Fibroblast of gingiva (primary cell): Measurements from ENCODE around the gene ACOT4.
"Not testable (repeated sequence)": the region's sequence is repeated elsewhere in the genome, so short reads cannot be mapped to it uniquely, and the experiment has no call there.

Source experiments
- DNase-seq: peaks from one replicate; pipeline ENCODE4 v3.0.0-alpha.2; 2011; ENCODE audit warnings: low read depth

ACOT4 gene, protein sequence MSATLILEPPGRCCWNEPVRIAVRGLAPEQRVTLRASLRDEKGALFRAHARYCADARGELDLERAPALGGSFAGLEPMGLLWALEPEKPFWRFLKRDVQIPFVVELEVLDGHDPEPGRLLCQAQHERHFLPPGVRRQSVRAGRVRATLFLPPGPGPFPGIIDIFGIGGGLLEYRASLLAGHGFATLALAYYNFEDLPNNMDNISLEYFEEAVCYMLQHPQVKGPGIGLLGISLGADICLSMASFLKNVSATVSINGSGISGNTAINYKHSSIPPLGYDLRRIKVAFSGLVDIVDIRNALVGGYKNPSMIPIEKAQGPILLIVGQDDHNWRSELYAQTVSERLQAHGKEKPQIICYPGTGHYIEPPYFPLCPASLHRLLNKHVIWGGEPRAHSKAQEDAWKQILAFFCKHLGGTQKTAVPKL

DNA sequence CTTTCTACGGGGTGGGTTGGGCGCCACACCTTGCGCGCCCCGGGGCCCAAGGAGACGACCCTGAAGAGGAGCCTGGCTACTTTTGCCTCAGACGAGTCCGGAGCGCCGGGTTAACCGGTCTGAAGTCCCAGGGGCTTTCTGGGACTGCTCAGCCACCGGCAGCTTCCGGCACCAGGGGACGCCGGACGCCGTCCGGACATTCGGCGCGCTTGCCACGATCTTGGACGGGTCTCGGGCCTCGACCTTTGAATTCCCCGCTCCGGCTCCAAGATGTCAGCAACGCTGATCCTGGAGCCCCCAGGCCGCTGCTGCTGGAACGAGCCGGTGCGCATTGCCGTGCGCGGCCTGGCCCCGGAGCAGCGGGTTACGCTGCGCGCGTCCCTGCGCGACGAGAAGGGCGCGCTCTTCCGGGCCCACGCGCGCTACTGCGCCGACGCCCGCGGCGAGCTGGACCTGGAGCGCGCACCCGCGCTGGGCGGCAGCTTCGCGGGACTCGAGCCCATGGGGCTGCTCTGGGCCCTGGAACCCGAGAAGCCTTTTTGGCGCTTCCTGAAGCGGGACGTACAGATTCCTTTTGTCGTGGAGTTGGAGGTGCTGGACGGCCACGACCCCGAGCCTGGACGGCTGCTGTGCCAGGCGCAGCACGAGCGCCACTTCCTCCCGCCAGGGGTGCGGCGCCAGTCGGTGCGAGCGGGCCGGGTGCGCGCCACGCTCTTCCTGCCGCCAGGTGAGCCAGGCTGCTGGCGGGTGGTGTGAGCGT, at the start of gene ACOT4:
TSS of gene ACOT4 (plus strand) at position 184 of the 760 bp plus-strand sequence. CDS start at position 271, 87 bp downstream.
- peak; percentile 38 for DNase-seq

DNA sequence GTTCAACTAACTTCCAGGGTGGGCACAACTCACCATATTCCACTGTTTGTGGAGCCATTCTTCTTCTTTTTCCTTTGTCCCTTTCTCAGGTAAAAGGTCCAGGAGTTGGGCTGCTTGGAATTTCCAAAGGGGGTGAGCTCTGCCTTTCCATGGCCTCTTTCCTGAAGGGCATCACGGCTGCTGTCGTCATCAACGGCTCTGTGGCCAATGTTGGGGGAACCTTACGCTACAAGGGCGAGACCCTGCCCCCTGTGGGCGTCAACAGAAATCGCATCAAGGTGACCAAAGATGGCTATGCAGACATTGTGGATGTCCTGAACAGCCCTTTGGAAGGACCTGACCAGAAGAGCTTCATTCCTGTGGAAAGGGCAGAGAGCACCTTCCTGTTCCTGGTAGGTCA, 48.7 kb upstream of the ACOT4 start:
- DNase-seq, result not testable (repeated sequence)

DNA sequence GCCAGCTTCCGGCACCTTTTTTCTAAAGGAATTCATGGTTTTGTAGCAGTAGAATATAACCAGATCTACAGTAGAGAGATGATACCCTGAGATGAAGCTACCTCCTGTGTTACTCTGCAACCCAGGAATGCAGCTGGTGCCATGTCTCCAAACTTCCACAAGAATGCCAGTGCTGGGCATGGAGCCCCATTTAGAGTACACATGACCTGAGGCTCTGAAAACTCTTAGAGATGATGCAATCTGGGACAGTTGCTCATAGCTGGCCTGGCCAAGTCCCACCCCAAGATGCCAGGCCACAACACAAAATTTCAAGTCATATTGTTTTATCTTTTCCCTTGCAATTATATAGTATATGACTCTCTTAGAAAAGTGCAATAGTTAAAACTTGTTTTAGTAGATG, 46.3 kb upstream of the ACOT4 start:
- not testable (repeated sequence) for DNase-seq

DNA sequence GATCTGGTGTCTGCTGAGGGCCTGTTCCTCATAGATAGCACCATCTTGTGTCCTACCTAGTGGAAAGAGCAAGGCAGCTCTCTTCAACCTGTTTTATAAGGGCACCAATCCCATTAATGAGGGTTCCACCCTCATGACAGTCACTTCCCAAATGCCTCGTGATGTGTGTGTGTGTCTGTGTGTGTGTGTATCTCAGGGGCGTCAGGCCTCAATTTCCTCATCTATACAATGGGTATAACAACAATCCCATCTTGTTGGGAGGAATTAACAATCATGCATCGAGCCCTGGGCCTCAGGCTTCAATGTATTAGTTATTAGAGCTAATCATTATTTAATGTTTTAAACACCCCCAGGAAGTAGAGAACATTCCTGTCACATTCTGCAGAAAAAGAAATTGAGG, 42.6 kb upstream of the ACOT4 start:
- not testable (repeated sequence) for DNase-seq

DNA sequence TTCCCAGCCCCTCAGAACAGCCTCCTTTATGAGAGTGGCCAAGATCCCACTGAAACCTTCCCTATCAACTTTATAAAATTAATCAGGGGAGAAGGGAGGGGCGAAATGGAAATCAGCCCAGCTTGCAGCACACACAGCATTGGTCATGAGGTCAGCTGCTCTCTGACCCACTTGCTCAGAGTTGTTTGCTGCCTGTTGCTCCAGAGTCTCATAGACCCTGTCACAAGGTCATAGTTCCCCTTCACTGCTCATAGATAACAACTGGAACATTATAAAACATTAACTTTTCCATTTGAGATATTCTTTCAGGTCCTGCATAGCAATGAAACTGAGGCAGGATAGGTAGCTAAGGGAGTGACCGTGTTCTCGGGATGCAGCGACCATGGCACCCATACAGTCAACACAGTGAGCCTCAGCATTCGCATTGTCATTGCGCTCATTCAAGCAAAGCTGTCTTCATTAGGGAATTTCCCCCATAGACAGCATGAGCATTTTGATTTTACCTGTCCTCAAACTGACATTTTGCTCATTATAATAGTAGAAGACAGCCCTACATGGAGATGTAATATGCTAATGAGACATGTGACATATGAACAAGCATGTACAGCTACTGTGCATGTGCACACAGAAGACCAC, 41.7 kb upstream of the ACOT4 start:
- not testable (repeated sequence) for DNase-seq

DNA sequence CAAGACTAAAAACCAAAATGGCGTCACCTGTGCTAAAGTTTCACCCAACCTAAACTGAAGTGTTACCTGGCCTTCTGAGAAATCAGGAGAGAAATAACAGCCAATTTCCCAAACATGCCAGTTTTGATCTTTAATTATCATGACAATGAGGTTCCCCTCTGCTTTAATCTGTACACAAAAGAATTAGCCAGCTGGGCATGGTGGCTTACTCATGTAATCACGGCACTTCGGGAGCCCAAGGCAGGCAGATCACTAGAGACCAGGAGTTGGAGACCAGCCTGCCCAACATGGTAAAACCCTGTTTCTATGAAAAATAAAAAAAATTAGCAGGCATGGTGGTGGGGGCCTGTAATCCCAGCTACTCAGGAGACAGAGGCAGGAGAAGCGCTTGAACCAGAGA, 37.8 kb upstream of the ACOT4 start:
- DNase-seq, result no peak

DNA sequence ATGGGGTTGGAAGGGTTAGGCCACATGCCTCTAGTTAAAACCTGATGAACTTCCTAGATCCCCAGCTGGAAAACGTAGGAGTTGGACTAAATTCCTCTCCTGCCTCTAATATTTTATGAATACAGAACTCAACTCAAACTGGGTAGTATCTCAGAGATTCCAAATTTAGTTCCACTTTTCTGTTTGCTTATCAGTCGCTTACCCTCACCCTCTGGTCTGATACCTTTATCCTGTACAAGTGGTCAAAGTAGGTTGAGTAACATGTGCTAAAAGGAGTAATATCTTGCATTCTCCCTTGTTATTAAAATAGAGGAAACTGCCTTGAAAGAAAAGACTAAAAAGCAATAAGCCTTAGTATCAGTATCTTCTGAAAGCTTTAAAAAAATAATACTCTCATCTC, 34.5 kb upstream of the ACOT4 start:
- DNase-seq, result not testable (repeated sequence)

DNA sequence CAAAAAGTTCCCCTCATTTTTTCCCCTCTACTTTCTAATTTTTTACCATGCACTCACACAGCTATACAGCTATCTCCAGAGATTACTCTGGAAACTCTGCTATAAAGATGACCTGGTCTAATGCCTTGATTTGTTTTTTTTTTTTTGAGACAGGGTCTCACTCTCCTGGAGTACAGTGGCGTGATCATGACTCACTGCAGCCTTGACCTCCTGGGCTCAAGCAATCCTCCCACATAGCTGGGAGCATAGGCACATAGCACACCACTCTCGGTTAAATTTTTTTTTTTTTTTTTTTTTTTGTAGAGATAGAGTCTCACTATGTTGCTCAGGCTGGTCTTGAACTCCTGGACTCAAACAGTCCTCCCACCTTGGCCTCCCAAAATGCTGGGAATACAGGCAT, 33.4 kb upstream of the ACOT4 start:
- DNase-seq, result not testable (repeated sequence)

DNA sequence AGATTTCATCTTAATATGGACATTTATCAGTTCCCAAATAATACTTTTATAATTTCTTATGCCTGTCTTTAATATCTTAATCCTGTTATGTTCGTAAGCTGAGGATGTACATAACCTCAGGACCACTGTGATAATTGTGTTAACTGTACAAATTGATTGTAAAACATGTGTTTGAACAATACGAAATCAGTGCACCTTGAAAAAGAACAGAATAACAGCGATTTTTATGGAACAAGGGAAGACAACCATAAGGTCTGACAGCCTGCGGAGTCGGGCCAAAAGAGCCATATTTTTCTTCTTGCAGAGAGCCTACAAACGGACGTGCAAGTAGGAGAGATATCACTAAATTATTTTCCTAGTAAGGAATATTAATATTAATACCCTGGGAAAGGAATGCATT, 29.4 kb upstream of the ACOT4 start:
- not testable (repeated sequence) for DNase-seq

DNA sequence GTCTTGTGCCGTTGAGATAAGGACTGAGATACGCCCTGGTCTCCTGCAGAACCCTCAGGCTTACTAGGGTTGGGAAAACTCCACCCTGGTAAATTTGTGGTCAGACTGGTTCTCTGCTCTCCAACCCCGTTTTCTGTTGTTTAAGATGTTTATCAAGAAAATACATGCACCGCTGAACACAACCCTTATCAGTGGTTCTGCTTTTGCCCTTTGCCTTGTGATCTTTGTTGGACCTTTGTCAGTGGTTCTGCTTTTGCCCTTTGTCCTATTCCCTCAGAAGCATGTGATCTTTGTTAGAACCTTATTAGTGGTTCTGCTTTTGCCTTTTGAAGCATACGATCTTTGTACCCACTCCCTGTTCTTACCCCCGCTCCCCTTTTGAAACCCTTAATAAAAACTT, 29.0 kb upstream of the ACOT4 start:
- DNase-seq, result not testable (repeated sequence)

DNA sequence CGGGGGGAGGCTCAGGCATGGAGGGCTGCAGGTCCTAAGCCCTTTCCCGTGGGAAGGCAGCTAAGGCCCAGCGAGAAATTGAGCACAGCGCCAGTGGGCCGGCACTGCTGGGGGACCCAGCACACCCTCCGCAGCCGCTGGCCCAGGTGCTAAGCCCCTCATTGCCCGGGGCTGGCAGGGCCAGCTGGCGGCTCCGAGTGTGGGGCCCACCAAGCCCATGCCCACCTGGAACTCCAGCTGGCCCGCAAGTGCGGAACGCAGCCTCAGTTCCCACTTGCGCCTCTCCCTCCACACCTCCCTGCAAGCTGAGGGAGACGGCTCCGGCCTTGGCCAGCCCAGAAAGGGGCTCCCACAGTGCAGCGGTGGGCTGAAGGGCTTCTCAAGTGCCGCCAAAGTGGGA, 25.2 kb upstream of the ACOT4 start:
- DNase-seq, result not testable (repeated sequence)

DNA sequence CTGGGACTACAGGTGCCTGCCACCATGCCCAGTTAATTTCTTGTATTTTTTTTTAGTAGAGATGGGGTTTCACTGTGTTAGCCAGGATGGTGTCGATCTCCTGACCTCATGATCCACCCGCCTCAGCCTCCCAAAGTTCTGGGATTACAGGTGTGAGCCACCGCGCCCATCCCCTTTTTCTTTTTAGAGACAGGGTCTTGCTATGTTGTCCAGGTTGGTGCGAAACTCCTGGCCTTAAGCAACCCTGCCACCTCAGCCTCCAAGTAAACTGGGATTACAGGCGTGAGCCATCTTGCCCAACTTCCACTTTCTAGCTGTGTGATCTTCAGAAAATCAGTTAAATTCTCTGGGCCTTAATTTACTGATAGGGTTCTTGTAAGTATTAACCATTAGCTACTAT, 24.7 kb upstream of the ACOT4 start:
- DNase-seq, result not testable (repeated sequence)

DNA sequence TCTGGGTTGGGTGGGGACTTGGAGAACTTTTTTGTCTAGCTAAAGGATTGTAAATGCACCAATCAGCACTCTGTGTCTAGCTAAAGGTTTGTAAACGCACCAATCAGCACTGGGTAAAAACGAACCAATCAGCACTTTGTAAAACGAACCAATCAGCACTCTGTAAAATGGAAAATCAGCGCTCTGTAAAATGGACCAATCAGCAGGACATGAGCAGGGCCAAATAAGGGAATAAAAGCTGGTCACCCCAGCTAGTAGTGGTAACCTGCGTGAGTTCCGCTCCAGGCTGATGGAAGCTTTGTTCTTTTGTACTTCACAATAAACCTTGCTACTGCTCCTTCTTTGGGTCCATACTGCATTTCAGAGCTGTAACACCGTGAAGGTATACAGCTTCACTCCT, 24.3 kb upstream of the ACOT4 start:
- no peak for DNase-seq

DNA sequence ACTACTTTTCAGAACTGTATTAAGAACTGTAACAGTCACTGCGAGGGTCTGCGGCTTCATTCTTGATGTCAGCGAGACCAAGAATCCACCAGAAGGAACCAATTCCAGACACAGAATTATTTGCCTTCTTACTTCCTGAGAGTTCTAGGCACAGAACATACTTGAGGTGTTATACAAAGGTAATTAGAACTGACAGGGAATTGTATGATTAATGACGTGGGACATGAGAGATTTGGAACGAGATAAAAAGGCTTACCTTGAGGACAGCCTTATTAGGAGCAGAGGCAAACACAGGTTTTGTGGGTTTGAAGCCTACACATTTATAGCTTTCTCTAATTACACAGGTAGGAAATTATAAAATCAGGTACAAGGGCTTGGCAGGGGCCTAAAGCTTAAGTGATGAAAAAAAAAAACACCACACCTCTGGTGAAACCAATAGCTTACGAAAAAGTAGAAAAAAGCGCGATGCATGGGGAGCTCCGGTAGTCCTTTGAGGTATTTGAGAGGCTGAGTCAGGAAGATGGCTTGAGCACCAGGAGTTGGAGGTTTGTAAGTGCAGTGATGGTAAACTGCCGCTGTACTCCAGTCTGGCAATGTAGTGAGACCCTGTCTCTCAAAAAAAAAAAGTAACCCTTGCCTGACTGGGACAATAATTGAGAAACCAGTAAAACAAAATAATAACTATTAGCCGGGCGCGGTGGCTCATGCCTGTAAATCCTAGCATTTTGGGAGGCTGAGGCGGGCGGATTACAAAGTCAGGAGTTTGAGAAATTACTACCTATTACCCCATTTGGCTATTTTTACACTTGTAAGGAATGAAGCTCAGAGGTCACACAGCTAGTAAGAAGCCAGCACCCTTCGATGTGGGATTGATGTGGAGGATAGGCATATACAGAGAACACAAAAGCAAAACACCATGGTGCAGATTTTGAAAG, 23.5 kb upstream of the ACOT4 start:
- DNase-seq, result peak; percentile 54

DNA sequence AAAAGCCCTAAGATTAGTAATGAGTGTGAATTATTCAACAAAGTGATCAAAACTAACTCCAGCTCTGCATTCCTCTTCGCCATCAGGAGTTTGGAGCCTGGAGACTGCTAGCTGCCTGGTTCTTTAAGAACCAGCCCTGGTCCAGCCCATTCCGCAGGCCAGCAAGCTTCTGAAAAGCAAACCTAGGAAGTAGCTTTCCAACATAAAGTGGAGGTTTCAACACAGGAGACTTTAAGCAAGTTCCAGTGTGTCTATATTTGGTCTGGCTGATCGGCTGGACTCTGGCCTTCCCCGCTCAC, 22.8 kb upstream of the ACOT4 start:
- not testable (repeated sequence) for DNase-seq

DNA sequence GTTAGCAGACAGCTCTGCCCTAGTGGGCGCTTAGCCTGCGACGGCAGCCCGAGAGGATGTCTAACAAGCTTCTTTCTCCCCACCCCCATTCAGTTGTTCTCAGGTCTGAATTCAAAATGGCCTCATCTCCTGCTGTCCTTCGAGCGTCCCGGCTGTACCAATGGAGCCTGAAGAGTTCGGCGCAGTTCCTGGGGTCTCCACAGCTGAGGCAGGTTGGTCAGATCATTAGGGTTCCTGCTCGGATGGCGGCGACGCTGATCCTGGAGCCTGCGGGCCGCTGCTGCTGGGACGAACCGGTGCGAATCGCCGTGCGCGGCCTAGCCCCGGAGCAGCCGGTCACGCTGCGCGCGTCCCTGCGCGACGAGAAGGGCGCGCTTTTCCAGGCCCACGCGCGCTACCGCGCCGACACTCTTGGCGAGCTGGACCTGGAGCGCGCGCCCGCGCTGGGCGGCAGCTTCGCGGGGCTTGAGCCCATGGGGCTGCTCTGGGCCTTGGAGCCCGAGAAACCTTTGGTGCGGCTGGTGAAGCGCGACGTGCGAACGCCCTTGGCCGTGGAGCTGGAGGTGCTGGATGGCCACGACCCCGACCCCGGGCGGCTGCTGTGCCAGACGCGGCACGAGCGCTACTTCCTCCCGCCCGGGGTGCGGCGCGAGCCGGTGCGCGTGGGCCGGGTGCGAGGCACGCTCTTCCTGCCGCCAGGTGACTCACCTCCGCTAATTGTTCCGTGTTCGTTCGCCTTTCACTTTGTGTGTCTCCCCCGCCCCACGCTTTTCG, 22.3 kb upstream of the ACOT4 start, which contains the start of gene ACOT2:
TSS of gene ACOT2 (plus strand) at position 29 of the 774 bp plus-strand sequence. CDS start at position 57, 28 bp downstream.
- DNase-seq, result peak; percentile 96

DNA sequence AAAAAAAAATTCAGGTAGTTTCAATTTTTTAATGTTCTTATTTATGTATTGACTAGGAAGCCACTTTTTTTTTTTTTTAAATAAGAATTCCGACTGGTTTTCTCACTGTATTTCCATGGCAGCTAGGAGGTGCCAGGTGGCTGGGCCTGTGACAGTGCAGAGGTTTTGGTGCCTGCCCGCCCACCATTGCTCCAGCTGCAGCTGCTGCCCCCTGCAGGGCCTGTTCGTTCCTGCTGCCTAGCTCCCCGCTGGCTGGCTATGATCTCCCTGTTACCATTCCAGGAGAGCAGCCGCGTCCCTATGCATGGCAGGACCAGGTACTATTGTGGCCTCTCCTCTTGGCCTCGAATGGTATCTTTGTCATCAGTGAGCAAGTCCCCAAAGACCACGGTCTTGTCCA, 20.8 kb upstream of the ACOT4 start:
- DNase-seq, result peak; percentile 31

DNA sequence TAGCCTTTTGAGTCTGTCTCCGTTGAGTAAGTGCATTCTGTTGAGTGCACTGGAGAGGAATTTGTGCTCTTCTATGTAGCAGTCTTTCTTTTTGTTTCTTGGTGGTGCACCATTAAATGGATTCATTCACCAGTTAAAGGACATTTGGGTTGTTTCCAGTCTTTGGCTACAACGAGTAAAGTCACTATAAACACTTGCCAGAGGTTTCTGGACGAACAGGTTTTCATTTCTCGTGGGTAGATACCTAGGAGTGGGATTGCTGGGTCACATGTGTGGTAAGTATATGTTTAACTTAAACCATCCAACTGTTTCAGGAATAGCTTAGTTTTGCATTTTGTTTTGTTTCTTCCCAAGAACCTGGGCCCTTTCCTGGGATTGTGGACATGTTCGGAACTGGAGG, 18.6 kb upstream of the ACOT4 start:
- DNase-seq, result not testable (repeated sequence)

DNA sequence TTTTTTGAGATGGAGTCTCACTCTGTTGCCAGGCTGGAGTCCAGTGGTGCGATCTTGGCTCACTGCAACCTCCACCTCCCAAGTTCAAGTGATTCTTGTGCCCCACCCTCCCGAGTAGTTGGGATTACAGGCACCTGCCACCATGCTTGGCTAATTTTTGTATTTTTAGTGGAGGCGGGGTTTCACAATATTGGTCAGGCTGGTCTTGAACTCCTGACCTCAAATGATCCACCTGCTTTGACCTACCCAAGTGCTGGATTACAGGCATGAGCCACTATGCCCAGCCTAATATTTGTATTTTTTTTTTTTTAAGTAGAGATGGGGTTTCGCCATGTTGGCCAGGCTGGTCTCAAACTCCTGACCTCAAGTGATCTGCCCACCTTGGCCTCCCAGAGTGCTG, 17.9 kb upstream of the ACOT4 start:
- DNase-seq, result not testable (repeated sequence)

DNA sequence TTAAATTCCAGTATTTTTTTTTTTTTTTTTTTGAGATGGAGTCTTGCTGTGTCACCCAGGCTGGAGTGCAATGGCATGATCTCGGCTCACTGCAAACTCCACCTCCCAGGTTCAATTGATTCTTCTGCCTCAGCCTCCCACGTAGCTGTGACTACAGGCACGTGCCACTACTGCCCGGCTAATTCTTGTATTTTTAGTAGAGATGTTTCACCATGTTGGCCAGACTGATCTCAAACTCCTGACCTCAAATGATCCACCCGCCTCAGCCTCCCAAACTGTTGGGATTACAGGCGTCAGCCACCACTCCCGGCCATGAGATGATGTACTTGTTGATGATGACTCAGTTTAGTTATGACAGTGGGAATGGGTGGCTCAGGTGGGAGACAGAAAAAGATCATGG, 17.4 kb upstream of the ACOT4 start:
- not testable (repeated sequence) for DNase-seq

DNA sequence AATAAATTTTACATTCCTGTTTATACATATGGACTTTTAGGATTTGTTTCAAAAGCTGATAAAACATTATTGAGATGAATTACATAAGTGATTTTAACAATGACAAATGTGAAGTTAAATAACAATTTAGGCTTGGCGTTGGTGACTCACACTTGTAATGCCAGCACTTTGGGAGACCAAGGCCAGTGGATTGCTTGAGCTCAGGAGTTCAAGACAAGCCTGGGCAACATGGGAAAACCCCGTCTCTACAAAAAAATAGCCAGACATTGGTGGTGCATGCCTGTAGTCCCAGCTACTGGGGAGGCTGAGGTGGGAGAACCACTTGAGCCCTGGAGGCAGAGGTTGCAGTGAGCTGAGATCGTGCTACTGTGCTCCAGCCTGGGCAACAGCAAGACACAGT, 15.3 kb upstream of the ACOT4 start:
- DNase-seq, result no peak
